Neutrophil (primary cell): ENCODE measurements around the gene MAP3K15.

Experiments
- H3K27ac ChIP-seq: fragments of 200-600 bp; sonication (generic); 2 replicates; pipeline ENCODE4 v1.5.1; 2016; ENCODE audit warnings: mild to moderate bottlenecking, moderate library complexity
- H3K27me3 ChIP-seq: fragments of 200-600 bp; sonication (generic); 2 replicates; pipeline ENCODE4 v1.6.0; 2016; ENCODE audit warnings: mild to moderate bottlenecking
- H3K36me3 ChIP-seq: fragments of 200-600 bp; sonication (generic); 2 replicates; pipeline ENCODE4 v1.5.1; 2017
- H3K4me1 ChIP-seq, 2 experiments: fragments of 200-600 bp in 1 of 2; sonication (generic) in 1 of 2; 1 replicate in 1 of 2; 2 replicates in 1 of 2; pipeline versions ENCODE4 v1.5.1 to v1.6.1; 2013 to 2016; ENCODE audit warnings: low read depth in 1 of 2, low read length in 1 of 2, mild to moderate bottlenecking in 1 of 2, moderate library complexity in 1 of 2; ENCODE audit not compliant: control insufficient read depth in 1 of 2, insufficient read depth in 1 of 2
- H3K4me3 ChIP-seq, 2 experiments: fragments of 200-600 bp in 1 of 2; sonication (generic) in 1 of 2; 1 replicate in 1 of 2; 2 replicates in 1 of 2; pipeline ENCODE4 v1.5.1; 2013 to 2016; ENCODE audit warnings: low read depth in 1 of 2, low read length in 1 of 2, mild to moderate bottlenecking in 1 of 2, moderate library complexity in 1 of 2
- H3K9me3 ChIP-seq: fragments of 200-600 bp; sonication (generic); 2 replicates; pipeline ENCODE4 v1.5.1; 2016
- CTCF ChIP-seq: fragments of 200-600 bp; sonication (generic); IDR thresholded peaks from 2 replicates; pipeline ENCODE4 v1.5.1; 2016; ENCODE audit warnings: antibody characterized with exemption

MAP3K15 gene

GRCh38 chrX:19514791-19515614 lies at the start of gene MAP3K15:
Gene MAP3K15, minus strand, starts transcription at chrX:19515508. Its CDS starts 247 bp downstream, at chrX:19515261.
- H3K4me3 ChIP-seq, result peak within 1 kb of the TSS; percentile 53 to 63
- H3K9me3 ChIP-seq, result no peaks in the 10 kb centered on the region
- H3K27ac ChIP-seq, result no peak within 1 kb of the TSS
- no peaks in the 10 kb centered on the region for H3K36me3 ChIP-seq
- no peak for TF ChIP-seq CTCF
- H3K27me3 ChIP-seq, result peaks cover 29% of the 10 kb centered on the region
- H3K4me1 ChIP-seq, result peaks cover 3 to 4% of the 10 kb centered on the region in 2 experiments

- Histone ChIP-seq H3K9me3 (no peaks in the 10 kb centered on the region), H3K27ac (peak overlapping the region; percentile 39), H3K36me3 (peaks cover 37% of the 10 kb centered on the region), H3K4me3 (no peak overlapping the region), H3K27me3 (no peaks in the 10 kb centered on the region), H3K4me1 (peaks cover 13 to 17% of the 10 kb centered on the region in 2 experiments)
- no peak for TF ChIP-seq CTCF
These were observed 49.3 kb upstream of the MAP3K15 start for GRCh38 chrX:19564606-19565005.

- peaks cover 29% of the 10 kb centered on the region for H3K36me3 ChIP-seq
- H3K9me3 ChIP-seq, result no peaks in the 10 kb centered on the region
- H3K4me1 ChIP-seq, result peaks cover 13 to 17% of the 10 kb centered on the region in 2 experiments
- no peak for TF ChIP-seq CTCF
- peak overlapping the region; percentile 39 for H3K27ac ChIP-seq
- no peaks in the 10 kb centered on the region for H3K27me3 ChIP-seq
- H3K4me3 ChIP-seq, result no peak overlapping the region
These were observed 48.4 kb upstream of the MAP3K15 start for GRCh38 chrX:19563746-19564145.

GRCh38 chrX:19563327-19563726 lies 48.0 kb upstream of the MAP3K15 start:
- no peak overlapping the region for H3K4me3 ChIP-seq

GRCh38 chrX:19560611-19561010 lies 45.3 kb upstream of the MAP3K15 start:
- peaks cover 17% of the 10 kb centered on the region for H3K36me3 ChIP-seq
- H3K4me3 ChIP-seq, result no peak overlapping the region
- TF ChIP-seq CTCF, result no peak
- H3K27ac ChIP-seq, result no peak overlapping the region
- peaks cover 0 to 6% of the 10 kb centered on the region in 2 experiments for H3K4me1 ChIP-seq
- no peaks in the 10 kb centered on the region for H3K27me3 ChIP-seq
- no peaks in the 10 kb centered on the region for H3K9me3 ChIP-seq

More at GRCh38 chrX:19563327-19563726, 48.0 kb upstream of the MAP3K15 start:
- H3K36me3 ChIP-seq, result peaks cover 26% of the 10 kb centered on the region
- no peak for TF ChIP-seq CTCF
- no peaks in the 10 kb centered on the region for H3K9me3 ChIP-seq
- peaks cover 13 to 17% of the 10 kb centered on the region in 2 experiments for H3K4me1 ChIP-seq
- H3K27me3 ChIP-seq, result no peaks in the 10 kb centered on the region
- no peak overlapping the region for H3K27ac ChIP-seq
